GM18502 (cell line): ENCODE measurements around the gene PRDM13.
"Not testable (repeated sequence)": the region's sequence is repeated elsewhere in the genome, so short reads cannot be mapped to it uniquely, and the experiment has no call there.

Experiments
- ATAC-seq: cut with Tn5 transposase; IDR thresholded peaks from one replicate; pipeline ENCODE4 v1.9.1; 2021; ENCODE audit warnings: mild to moderate bottlenecking; ENCODE audit not compliant: unreplicated experiment, poor library complexity

Gene PRDM13

DNA sequence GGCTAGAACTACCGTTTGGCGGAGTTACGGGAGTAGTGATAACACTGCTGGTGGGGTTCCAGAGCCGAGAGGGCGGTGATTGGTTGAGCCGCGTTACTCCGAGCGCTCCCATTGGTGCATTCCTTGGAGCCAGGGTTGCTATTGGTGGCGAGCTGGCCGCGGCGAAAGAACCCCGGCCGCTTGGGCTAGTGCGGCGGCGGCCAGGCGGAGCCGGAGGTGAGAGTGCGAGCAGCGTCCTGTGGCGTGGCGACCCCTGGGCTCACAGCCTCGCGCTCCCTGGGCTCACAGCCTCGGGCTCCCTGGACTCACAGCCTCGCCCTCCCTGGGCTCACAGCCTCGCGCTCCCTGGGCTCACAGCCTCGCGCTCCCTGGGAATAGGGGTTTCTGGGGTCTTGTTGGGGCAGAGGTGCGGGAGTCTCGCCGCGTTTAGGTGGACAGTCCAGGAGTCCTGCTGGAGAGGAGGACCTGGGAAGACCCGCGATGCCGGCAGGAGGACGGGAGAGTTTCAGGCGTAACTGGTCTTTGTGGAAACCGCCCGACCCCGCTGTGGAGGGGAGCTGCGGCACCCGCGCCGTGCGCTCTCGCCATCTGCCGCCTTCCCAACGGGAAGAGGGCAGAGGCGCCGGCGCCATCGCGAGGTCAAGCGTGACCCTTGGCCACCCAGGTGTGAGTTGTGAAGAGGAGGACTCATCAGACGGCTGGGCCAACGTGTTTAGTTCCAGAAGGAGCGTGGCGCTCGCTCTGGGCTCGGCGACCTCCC lies 12.2 kb downstream of the PRDM13 start:
- no peak for ATAC-seq

DNA sequence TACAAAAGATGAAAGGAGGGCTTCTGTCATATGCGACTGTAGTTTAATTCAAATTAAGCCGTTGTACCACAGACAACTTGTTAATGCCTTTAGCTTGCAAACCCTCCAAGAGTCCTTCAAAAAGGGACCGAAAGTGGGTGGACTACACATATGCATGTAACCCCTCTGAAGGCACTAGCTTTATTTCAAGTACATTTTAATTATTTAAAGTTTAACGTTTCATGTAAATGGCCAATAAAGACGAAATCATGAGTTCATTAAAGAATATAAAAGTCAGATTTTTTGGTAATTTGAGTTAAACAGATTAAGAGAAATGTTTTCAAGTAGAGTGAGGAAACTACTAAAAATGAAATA lies 12.8 kb downstream of the PRDM13 start:
- no peak for ATAC-seq

DNA sequence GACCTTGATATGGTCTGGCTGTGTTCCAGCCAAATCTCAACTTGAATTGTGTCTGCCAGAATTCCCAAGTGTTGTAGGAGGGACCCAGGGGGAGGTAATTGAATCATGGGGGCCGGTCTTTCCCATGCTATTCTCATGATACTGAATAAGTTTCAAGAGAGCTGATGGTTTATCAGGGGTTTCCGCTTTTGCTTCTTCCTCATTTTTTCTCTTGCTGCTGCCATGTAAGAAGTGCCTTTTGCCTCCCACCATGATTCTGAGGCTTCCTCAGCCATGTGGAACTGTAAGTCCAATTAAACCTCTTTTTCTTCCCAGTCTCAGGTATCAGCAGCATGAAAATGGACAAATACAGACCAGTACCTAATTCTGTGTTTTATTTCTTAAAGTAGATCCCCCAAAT lies 15.4 kb downstream of the PRDM13 start:
- ATAC-seq = not testable (repeated sequence)

DNA sequence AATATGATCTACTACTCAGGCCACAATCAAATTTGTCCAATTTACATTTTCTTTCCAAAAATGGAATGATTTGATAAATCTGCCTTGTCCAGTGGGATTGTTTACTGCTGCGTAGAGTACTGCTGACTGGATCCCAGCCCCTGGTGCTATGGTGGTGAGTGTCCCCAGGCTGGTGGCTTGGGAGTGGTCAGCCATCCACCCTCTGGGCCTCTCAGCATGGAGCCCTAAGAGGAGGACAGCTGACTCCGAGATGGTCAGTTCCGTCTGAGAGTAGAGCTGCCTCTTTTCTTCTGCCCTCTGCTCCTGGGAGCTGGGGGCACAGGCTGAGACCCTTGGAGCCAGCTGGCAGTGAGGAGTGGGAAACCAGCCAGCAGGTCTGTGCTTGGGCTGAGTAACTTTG lies 22.7 kb downstream of the PRDM13 start:
- ATAC-seq = no peak

GRCh38 chr6:99637629-99638028 lies 31.0 kb downstream of the PRDM13 start:
- no peak for ATAC-seq

GRCh38 chr6:99638358-99638757 lies 31.7 kb downstream of the PRDM13 start:
- not testable (repeated sequence) for ATAC-seq

DNA sequence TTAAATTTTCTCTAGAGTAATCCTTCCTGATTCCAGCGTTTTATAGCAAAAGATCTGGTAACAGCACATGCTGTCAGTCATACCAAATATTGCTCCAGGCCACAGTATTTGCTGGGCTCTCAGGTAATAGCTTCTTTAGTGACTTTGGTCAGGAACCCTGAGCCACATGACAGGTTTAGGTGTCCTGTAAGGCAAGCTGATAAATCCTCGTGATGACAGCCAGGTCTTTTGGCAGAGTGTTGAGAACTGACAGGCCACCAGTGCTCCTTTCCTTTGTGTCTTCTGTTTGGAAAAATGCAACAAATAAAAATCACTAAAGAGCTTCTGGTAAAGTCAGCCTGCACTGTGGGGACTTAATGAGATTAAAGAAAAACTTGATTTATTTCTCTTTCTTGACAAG lies 34.6 kb downstream of the PRDM13 start:
- ATAC-seq = no peak

DNA sequence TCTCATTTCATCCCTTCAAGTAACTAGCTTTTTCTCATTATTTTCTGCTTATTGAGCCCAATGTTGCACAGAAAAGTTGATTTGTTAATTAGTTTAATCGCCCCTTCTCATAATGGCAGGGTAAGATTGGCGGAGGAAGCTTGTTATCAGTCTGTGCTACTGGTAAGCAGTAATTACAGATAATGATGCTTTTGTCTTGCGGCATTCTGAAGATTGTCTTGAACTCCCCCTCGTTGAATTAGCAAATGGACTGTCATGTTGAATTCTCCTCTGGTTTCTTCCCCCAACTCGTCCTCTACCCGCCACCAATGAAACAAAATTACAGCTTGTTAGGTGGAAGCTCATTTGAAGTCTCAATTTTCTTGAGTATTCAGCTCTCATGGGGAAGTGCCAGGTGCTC lies 39.4 kb downstream of the PRDM13 start:
- no peak for ATAC-seq

- ATAC-seq = not testable (repeated sequence)
These were observed 43.5 kb downstream of the PRDM13 start for GRCh38 chr6:99650091-99650571.

DNA sequence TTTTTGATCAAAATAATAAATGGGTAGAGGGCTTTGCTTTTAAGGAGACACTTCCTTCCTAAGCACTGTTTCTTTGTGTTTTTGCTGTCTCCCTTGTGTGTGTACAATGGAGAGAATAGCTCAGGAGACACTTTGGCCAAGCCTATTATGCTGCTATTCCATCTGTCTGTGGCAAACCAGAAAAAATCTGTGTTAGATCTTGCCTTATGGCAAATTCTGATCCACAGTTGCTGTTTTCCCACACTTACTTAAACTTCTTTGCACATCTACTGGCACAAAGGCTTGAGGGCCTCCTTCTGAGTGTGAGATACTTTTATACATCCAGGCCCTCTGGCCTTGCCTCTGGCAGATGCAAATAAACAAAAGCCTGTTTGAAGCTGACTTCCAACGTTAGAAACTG lies 53.6 kb downstream of the PRDM13 start:
- no peak for ATAC-seq

GRCh38 chr6:99661870-99662269 lies 55.2 kb downstream of the PRDM13 start:
- no peak for ATAC-seq

DNA sequence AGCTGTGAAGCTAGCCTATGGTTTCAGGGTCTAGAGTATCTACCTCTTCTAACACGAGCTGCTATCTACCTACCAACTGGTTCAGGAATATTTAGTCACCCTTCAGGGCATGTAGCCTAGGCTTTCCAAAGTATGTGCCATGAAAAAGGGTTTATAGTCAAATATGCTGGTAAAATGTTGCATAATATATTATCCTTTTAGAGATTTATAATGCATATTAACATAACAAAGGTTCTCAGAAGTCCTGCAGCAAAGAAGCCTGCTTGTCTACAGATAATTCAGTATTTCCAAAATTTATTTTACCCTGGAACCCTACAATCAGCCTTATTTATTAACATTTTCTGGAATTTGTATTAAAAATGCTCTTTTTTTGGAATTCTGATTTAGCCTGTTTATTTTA lies 56.0 kb downstream of the PRDM13 start:
- no peak for ATAC-seq
